CD14-positive monocyte (primary cell): ENCODE data around the gene MAP2K5. TPM values are rescaled to one million over a fixed set of nuclear protein-coding genes. Genes with fewer than 3 reads are reported as not detected.
A peak's percentile ranks its signal among the peaks of the same experiment; 100 is the strongest.

Experiments used
- DNase-seq, 3 donors: peaks; one replicate each; pipeline ENCODE4 v3.0.0-alpha.2; 2011 to 2022
- H2AFZ ChIP-seq: 2 replicates; pipeline ENCODE4 v1.6.0; 2012; ENCODE audit warnings: mild to moderate bottlenecking, low read depth, low read length, inconsistent platforms; ENCODE audit not compliant: insufficient read depth, poor library complexity, severe bottlenecking
- H3K27ac ChIP-seq, 2 donors: 1 replicate in 1 of 2; 2 replicates in 1 of 2; pipeline ENCODE4 v1.5.1; 2012 to 2013; ENCODE audit warnings: low read length in 2 of 2, control low read depth in 1 of 2, inconsistent platforms in 1 of 2, low read depth in 1 of 2, mild to moderate bottlenecking in 1 of 2
- H3K27me3 ChIP-seq, 2 donors: one replicate each; pipeline versions ENCODE4 v1.6.0 to v1.6.1; 2011 to 2013; ENCODE audit warnings: low read length in 2 of 2; ENCODE audit not compliant: control insufficient read depth in 2 of 2, insufficient read depth in 2 of 2
- H3K36me3 ChIP-seq, 2 donors: replicated peaks in 1 of 2; 1 replicate in 1 of 2; 2 replicates in 1 of 2; pipeline versions ENCODE4 v1.5.1 to v1.6.1; 2012 to 2013; ENCODE audit warnings: low read length in 2 of 2, control low read depth in 1 of 2, inconsistent platforms in 1 of 2, mild to moderate bottlenecking in 1 of 2; ENCODE audit not compliant: insufficient read depth in 2 of 2, control insufficient read depth in 1 of 2
- H3K4me1 ChIP-seq, 2 donors: 1 replicate in 1 of 2; 2 replicates in 1 of 2; pipeline versions ENCODE4 v1.5.1 to v1.6.1; 2012 to 2013; ENCODE audit warnings: low read length in 2 of 2, control low read depth in 1 of 2, inconsistent platforms in 1 of 2, mild to moderate bottlenecking in 1 of 2, moderate library complexity in 1 of 2; ENCODE audit not compliant: insufficient read depth in 2 of 2, control insufficient read depth in 1 of 2
- H3K4me2 ChIP-seq: replicated peaks from 2 replicates; pipeline ENCODE3; 2012; ENCODE audit warnings: low read length, moderate library complexity, mild to moderate bottlenecking; ENCODE audit not compliant: poor library complexity, severe bottlenecking; ENCODE audit errors: extremely low read depth
- H3K4me3 ChIP-seq, 3 experiments: fragments of 200-600 bp in 1 of 3; sonication (generic) in 1 of 3; replicated peaks in 1 of 3; 1 replicate in 2 of 3; 2 replicates in 1 of 3; pipeline ENCODE4 v1.5.1; 2011 to 2013; ENCODE audit warnings: low read length in 3 of 3, mild to moderate bottlenecking in 3 of 3, control low read depth in 2 of 3, low read depth in 2 of 3, inconsistent platforms in 1 of 3, moderate library complexity in 1 of 3
- H3K79me2 ChIP-seq: 2 replicates; pipeline ENCODE4 v1.6.0; 2012; ENCODE audit warnings: mild to moderate bottlenecking, control low read depth, inconsistent platforms, low read length, moderate library complexity; ENCODE audit not compliant: insufficient read depth
- H3K9ac ChIP-seq: 2 replicates; pipeline ENCODE4 v1.6.0; 2017; ENCODE audit warnings: low read length, mild to moderate bottlenecking; ENCODE audit not compliant: insufficient read depth, poor library complexity, severe bottlenecking
- H3K9me3 ChIP-seq, 2 donors: replicated peaks in 1 of 2; 1 replicate in 1 of 2; 2 replicates in 1 of 2; pipeline versions ENCODE4 v1.5.1 to v1.6.1; 2012 to 2013; ENCODE audit warnings: low read length in 2 of 2, control low read depth in 1 of 2; ENCODE audit not compliant: control insufficient read depth in 1 of 2, insufficient read depth in 1 of 2
- H4K20me1 ChIP-seq: 2 replicates; pipeline ENCODE4 v1.6.0; 2012; ENCODE audit warnings: mild to moderate bottlenecking, low read length, control low read depth, moderate library complexity; ENCODE audit not compliant: insufficient read depth
- H3K27ac Mint-ChIP-seq, 7 donors: one replicate each; pipeline ENCODE4 v1.8.0; 2020; ENCODE audit warnings: mild to moderate bottlenecking in 7 of 7, mixed read lengths in 7 of 7, moderate library complexity in 6 of 7, inconsistent platforms in 2 of 7
- H3K27me3 Mint-ChIP-seq, 3 donors: one replicate each; pipeline ENCODE4 v1.8.0; 2021 to 2022; ENCODE audit warnings: low read depth in 3 of 3, mild to moderate bottlenecking in 3 of 3, mixed read lengths in 3 of 3, moderate library complexity in 3 of 3, inconsistent platforms in 1 of 3
- H3K36me3 Mint-ChIP-seq, 2 donors: one replicate each; pipeline ENCODE4 v1.8.0; 2020; ENCODE audit warnings: mixed read lengths in 2 of 2, inconsistent platforms in 1 of 2, mild to moderate bottlenecking in 1 of 2
- H3K4me1 Mint-ChIP-seq: one replicate; pipeline ENCODE4 v1.8.0; 2020; ENCODE audit warnings: mild to moderate bottlenecking, mixed read lengths
- H3K4me3 Mint-ChIP-seq, 2 donors: one replicate each; pipeline ENCODE4 v1.8.0; 2020; ENCODE audit warnings: mild to moderate bottlenecking in 2 of 2, mixed read lengths in 2 of 2, moderate library complexity in 1 of 2
- H3K9me3 Mint-ChIP-seq, 7 donors: one replicate each; pipeline ENCODE4 v1.8.0; 2020 to 2022; ENCODE audit warnings: mixed read lengths in 7 of 7, mild to moderate bottlenecking in 6 of 7, moderate library complexity in 6 of 7, inconsistent platforms in 2 of 7
- WGBS: methylation state at CpG from one replicate; pipeline ENCODE4 v1.1.5; 2013; ENCODE audit warnings: missing lambda C conversion rate; ENCODE audit not compliant: insufficient coverage; 5-methylcytosine and 5-hydroxymethylcytosine counted together
- intact Hi-C, 2 donors: fragments of 100-400 bp; cut with micrococcal nuclease; formaldehyde crosslinking; loops; one replicate each; pipeline versions ENCODE4 v1.15.0 to v1.15.1; 2023
- polyA plus RNA-seq, 3 donors: library from polyadenylated mRNA; depleted of rRNA in 1 of 3; unstranded in 2 of 3; stranded (reverse) in 1 of 3; fragments of 300-500 nt in 2 of 3; fragments of >200 nt in 1 of 3; fragmentation: Illumina TruSeq in 2 of 3; gene quantifications; 1 replicate in 2 of 3; 2 replicates in 1 of 3; pipeline ENCODE4 v1.2.3, GENCODE V29; 2012 to 2021
- TF ChIP-seq, protein P1 (sequence below): fragments of 200-600 bp; IDR thresholded peaks from one replicate; pipeline ENCODE4 v1.8.0; 2022; ENCODE audit warnings: antibody characterized with exemption, mild to moderate bottlenecking

MAP2K5 gene
- polyA plus RNA-seq, 3 donors, result 10.2 to 11.3 (median 10.6) TPM

GRCh38 chr15:67824197-67824968 lies 281.9 kb downstream of the MAP2K5 start:
- Histone ChIP-seq H3K4me1 (peaks cover 37 to 66% of the 10 kb centered on the region in 2 donors), H4K20me1 (no peaks in the 10 kb centered on the region), H3K27ac (no peak overlapping the region), H3K27me3 (peaks cover 81 to 88% of the 10 kb centered on the region in 2 donors), H3K4me2 (peak overlapping the region; percentile 89), H3K36me3 (no peaks in the 10 kb centered on the region), H3K4me3 (peak overlapping the region in 1 of 3 experiments; percentile 80), H3K9ac (no peak overlapping the region), H3K9me3 (peaks cover 16 to 57% of the 10 kb centered on the region in 2 donors), H3K79me2 (no peaks in the 10 kb centered on the region), H2AFZ (no peak overlapping the region)
- intact Hi-C loops, result no loop called here
- Mint-ChIP-seq H3K36me3 (peaks cover 17 to 23% of the 10 kb centered on the region in 2 donors), H3K27ac (no peak overlapping the region), H3K9me3 (peaks cover 0 to 43% (median 37%) of the 10 kb centered on the region in 7 donors), H3K4me3 (peak overlapping the region; percentile 24 to 96), H3K27me3 (peaks cover 78 to 97% (median 84%) of the 10 kb centered on the region in 3 donors), H3K4me1 (peaks cover 57% of the 10 kb centered on the region)
- DNase-seq, result no peak
- TF ChIP-seq, protein P1, sequence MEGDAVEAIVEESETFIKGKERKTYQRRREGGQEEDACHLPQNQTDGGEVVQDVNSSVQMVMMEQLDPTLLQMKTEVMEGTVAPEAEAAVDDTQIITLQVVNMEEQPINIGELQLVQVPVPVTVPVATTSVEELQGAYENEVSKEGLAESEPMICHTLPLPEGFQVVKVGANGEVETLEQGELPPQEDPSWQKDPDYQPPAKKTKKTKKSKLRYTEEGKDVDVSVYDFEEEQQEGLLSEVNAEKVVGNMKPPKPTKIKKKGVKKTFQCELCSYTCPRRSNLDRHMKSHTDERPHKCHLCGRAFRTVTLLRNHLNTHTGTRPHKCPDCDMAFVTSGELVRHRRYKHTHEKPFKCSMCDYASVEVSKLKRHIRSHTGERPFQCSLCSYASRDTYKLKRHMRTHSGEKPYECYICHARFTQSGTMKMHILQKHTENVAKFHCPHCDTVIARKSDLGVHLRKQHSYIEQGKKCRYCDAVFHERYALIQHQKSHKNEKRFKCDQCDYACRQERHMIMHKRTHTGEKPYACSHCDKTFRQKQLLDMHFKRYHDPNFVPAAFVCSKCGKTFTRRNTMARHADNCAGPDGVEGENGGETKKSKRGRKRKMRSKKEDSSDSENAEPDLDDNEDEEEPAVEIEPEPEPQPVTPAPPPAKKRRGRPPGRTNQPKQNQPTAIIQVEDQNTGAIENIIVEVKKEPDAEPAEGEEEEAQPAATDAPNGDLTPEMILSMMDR, result no peak
- 10% methylated on average over 15 of the region's 21 CpGs for WGBS

- peaks cover 76 to 97% (median 82%) of the 10 kb centered on the region in 3 donors for H3K27me3 Mint-ChIP-seq
- peaks cover 17 to 23% of the 10 kb centered on the region in 2 donors for H3K36me3 Mint-ChIP-seq
- Histone ChIP-seq H4K20me1 (no peaks in the 10 kb centered on the region), H2AFZ (peak within 1 kb of the TSS; percentile 46), H3K4me1 (peaks cover 37 to 72% of the 10 kb centered on the region in 2 donors), H3K27ac (no peak within 1 kb of the TSS), H3K4me3 (peak within 1 kb of the TSS; percentile 5 to 80 (median 35)), H3K4me2 (peak within 1 kb of the TSS; percentile 89), H3K9me3 (peaks cover 16 to 54% of the 10 kb centered on the region in 2 donors), H3K27me3 (peaks cover 81 to 88% of the 10 kb centered on the region in 2 donors), H3K9ac (no peak within 1 kb of the TSS), H3K36me3 (no peaks in the 10 kb centered on the region), H3K79me2 (no peaks in the 10 kb centered on the region)
- H3K27ac Mint-ChIP-seq, result no peak within 1 kb of the TSS
- intact Hi-C loops, result no loop called here
- peak within 1 kb of the TSS; percentile 80 to 96 for H3K4me3 Mint-ChIP-seq
- WGBS, result 3% methylated on average over 39 of the region's 58 CpGs
- peaks cover 0 to 45% (median 37%) of the 10 kb centered on the region in 7 donors for H3K9me3 Mint-ChIP-seq
- TF ChIP-seq, protein P1, result no peak
- peaks cover 61% of the 10 kb centered on the region for H3K4me1 Mint-ChIP-seq
- peak in 2 of 3 donors; percentile 46 to 80 for DNase-seq
These were observed 282.7 kb downstream of the MAP2K5 start, which contains the start of gene SKOR1 for GRCh38 chr15:67824976-67825880. Gene SKOR1 (plus strand): TSS chr15:67825509. CDS start chr15:67825603, 94 bp downstream.
